OCI-M1 (cell line): ENCODE measurements around the gene ABCA7.
A peak's percentile ranks its signal among the peaks of the same experiment; 100 is the strongest.

Experiments used
- DNase-seq: peaks from one replicate; lab custom pipeline; 2025; lab: John Stamatoyannopoulos, UW

Gene ABCA7

GRCh38 chr19:1087813-1088415, 48.0 kb downstream of the ABCA7 start:
- DNase-seq, result peak; percentile 89

- no peak for DNase-seq
Measured at GRCh38 chr19:1088416-1089010, 48.6 kb downstream of the ABCA7 start.

- no peak for DNase-seq
Measured at GRCh38 chr19:1089126-1089771, 49.3 kb downstream of the ABCA7 start.

- DNase-seq, result no peak
Measured at GRCh38 chr19:1089891-1090290, 50.0 kb downstream of the ABCA7 start.

- DNase-seq, result no peak
Measured at GRCh38 chr19:1090731-1091543, 51.0 kb downstream of the ABCA7 start.

- DNase-seq, result no peak
Measured at GRCh38 chr19:1091544-1092175, 51.8 kb downstream of the ABCA7 start.

- no peak for DNase-seq
Measured at GRCh38 chr19:1093330-1093729, 53.4 kb downstream of the ABCA7 start.

GRCh38 chr19:1093811-1094553, 54.1 kb downstream of the ABCA7 start:
- DNase-seq, result no peak

- no peak for DNase-seq
Measured at GRCh38 chr19:1094655-1094977, 54.7 kb downstream of the ABCA7 start.

- DNase-seq, result peak; percentile 96
Measured at GRCh38 chr19:1094978-1095701, 55.2 kb downstream of the ABCA7 start, which contains the start of gene POLR2E. POLR2E (minus strand) TSS chr19:1095375; CDS start chr19:1095315, 60 bp downstream.

- DNase-seq, result no peak
Measured at GRCh38 chr19:1097810-1098176, 57.9 kb downstream of the ABCA7 start.

- no peak for DNase-seq
Measured at GRCh38 chr19:1098177-1099051, 58.5 kb downstream of the ABCA7 start.

- DNase-seq, result no peak
Measured at GRCh38 chr19:1101337-1101698, 61.4 kb downstream of the ABCA7 start.

GRCh38 chr19:1102407-1103131, 62.7 kb downstream of the ABCA7 start:
- no peak for DNase-seq

- DNase-seq, result no peak
Measured at GRCh38 chr19:1103132-1103707, 63.3 kb downstream of the ABCA7 start.

- peak; percentile 98 for DNase-seq
Measured at GRCh38 chr19:1103708-1104310, 63.9 kb downstream of the ABCA7 start, which contains the start of gene GPX4. GPX4 (plus strand) TSS chr19:1103994; CDS start chr19:1104044, 50 bp downstream.

GRCh38 chr19:1104311-1105007, 64.6 kb downstream of the ABCA7 start:
- peak; percentile 80 for DNase-seq
